ENCODE data around the gene GALNT2. TPM values are rescaled to one million over a fixed set of nuclear protein-coding genes. Genes with fewer than 3 reads are reported as not detected.

GALNT2 gene
- total RNA-seq, 1 experiment from 2014 or later, result 42.8 TPM

DNA sequence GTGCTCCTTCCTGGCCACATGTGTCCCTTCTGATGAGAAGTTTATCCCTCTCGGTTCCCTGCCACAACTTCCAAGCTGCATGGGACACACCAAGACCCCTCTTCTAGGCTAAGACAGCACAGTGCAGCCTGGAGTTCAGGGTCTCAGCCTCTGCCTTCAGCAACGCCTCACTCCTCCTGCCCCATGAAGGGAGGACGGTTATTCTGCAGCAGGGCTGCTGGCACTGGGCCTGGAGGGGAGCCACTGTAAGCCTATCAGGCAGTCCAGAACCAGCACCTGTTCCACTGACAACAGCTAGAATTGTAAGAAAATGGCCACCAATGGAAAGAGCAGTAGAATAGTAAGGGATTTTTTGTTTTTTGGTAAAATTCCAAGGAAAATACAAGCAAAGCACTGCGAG, 72.3 kb downstream of the GALNT2 start:
- in situ Hi-C loops (cut with HindIII; ENCODE audit: low sequenced_read_pairs), result no loop called here
- DNase-seq (ENCODE audit: low spot score), result peak; percentile 49

DNA sequence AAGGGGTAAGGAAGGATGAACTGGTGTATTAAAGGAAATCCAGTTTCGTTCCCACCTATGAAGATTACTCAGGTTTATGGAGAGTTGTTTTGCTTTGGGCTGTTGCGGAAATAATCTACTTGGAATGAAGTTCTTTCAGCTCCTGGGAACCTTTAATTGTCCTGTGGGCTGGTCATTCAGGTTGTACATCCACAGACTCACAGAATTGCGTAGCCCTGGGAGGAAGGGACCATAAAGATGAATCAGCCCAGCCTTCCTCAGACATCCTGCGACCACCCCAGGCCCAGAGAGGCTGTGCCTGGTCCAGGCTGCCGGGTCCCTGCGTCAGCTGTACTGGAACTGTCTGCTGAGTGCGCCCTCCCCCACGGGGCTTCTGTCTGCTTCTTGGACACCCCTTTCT, 72.7 kb downstream of the GALNT2 start:
- no peak for DNase-seq (ENCODE audit: low spot score)
- in situ Hi-C loops (cut with HindIII; ENCODE audit: low sequenced_read_pairs), result no loop called here

DNA sequence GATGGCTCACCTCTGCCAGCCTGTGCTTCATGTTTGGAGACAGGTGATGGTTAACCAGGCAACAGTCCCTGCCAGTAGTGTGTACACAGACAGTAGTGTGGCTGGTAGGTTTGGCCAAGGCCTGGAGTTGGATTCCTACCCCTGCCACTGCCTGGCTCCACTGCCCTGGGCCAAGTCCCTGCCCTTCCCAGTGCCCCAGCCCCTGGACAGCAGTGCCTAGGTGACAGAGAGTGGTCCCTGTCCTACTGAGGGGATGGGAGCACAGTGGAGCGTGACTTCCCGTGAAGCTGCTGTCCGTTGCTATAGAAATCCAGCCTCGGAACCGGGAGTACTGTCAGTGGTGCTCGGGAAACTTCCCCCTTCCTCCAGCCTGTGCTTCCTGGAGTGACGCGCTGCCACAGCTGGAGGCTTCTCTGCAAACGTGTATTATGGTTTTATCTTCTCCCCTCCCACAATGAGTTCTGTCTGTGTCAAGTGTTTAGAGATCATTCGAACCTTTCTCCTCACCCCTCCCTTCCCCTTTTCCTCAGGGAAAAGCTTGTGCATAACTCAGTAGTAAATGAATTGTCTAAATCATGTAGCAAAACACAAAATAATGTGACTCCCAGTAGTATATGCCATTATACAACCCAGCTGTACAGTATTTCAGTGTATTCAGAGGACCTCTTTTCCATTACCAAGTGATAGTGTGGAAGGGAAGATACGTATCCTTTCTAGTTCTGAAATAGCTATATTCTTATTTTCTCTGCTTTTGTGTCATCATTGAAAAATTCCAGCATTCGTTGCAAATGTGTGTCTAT, 73.4 kb downstream of the GALNT2 start:
- in situ Hi-C loops (cut with HindIII; ENCODE audit: low sequenced_read_pairs), result no loop called here
- DNase-seq (ENCODE audit: low spot score), result no peak

DNA sequence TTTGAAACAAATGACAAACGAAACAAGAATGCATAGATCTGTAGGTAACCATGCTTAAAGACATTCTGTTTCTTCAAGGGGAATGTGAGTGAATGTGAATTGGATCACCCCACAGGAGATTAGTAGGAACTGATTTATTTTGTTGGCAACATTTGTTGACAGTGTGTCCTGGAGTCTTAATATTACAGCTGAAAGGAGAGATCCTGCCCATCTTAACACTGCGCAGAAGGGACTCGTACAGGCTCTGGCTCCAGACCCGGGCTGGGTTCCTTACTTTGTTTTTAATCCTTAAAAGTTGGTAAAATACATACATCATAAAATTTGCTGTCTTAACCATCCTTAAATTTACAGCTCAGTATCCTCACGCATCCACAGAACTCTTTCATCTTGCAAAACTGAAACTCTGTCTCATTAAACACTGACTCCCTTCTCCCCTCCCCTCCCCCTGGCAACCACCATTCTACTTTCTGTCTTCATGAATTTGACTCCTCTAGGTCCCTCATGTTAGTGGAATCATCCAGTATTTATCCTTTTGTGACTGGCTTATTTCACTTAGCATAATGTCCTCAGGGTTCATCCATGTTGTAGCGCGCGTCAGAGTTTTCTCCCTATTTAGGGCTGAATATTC, 74.1 kb downstream of the GALNT2 start:
- in situ Hi-C loops (cut with HindIII; ENCODE audit: low sequenced_read_pairs), result no loop called here
- DNase-seq (ENCODE audit: low spot score), result no peak

DNA sequence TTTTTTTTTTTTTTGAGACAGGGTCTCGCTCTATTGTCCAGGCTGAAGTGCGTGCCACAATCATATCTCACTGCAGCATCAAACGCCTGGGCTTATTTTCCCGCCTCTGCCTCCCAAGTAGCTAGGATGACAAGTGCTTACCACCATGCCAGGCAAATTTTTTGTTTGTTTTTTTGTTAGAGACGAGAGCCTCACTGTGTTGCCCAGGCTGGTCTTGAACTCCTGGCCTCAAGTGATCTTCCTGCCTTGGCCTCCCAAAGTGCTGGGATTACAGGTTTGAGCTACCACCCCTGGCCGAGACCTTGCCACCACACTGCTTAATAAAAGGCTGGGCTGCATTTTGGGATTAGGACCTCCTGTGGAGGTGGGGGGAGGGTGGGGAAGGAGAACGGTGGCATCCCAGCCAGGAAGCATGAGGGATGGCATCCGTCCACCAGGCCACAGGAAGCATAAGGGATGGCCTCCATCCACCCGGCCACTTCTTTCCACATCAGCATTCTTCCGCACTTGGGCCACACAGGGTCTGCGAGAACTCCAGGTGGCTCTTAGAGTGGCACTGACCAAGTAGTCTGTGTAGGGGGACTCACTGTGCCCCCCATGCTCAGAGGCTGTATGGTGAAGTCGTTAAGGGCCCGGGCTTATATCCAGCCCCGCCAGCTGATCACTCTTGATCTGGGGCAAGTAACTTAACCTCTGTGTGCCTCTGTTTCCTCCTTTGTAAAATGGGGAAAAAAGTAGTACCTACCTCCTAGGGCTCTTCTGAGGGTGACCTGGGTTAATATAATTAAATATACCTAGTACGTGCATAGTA, 75.0 kb downstream of the GALNT2 start:
- no peak for DNase-seq (ENCODE audit: low spot score)
- in situ Hi-C loops (cut with HindIII; ENCODE audit: low sequenced_read_pairs), result no loop called here

GRCh38 chr1:230142608-230143210, 75.7 kb downstream of the GALNT2 start:
- peak; percentile 66 for DNase-seq (ENCODE audit: low spot score)
- in situ Hi-C loops (cut with HindIII; ENCODE audit: low sequenced_read_pairs), result no loop called here

GRCh38 chr1:230143534-230143933, 76.5 kb downstream of the GALNT2 start:
- no peak for DNase-seq (ENCODE audit: low spot score)
- in situ Hi-C loops (cut with HindIII; ENCODE audit: low sequenced_read_pairs), result no loop called here

DNA sequence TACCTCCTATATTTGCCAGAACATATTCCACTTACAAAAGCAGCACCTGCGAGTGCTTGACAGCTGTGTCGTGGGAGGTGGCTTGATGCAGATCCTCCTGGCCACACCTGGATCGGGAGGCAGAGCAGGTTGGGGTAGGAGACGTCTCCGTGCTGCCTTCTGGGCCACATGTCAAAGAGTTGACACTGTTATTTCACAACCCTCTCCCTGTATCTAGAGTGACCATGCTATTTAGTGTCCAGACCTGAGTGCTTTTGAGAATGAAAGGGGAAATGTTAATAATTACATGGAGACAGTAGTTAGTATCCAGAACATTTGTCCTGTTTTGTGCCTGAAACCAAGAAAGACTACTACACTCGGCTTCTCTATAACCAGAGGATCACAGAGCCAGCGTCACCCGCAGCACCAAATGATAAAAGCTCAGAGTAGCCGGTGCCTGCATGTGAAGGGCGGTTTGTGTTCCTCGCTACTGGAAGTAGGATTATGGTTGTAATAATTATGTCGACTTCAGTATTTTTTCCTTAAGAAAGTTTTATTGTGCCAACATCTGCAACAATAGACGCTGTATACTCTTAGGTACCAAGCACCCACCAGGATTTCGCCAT, 77.1 kb downstream of the GALNT2 start:
- DNase-seq (ENCODE audit: low spot score), result no peak
- in situ Hi-C loops (cut with HindIII; ENCODE audit: low sequenced_read_pairs), result no loop called here

DNA sequence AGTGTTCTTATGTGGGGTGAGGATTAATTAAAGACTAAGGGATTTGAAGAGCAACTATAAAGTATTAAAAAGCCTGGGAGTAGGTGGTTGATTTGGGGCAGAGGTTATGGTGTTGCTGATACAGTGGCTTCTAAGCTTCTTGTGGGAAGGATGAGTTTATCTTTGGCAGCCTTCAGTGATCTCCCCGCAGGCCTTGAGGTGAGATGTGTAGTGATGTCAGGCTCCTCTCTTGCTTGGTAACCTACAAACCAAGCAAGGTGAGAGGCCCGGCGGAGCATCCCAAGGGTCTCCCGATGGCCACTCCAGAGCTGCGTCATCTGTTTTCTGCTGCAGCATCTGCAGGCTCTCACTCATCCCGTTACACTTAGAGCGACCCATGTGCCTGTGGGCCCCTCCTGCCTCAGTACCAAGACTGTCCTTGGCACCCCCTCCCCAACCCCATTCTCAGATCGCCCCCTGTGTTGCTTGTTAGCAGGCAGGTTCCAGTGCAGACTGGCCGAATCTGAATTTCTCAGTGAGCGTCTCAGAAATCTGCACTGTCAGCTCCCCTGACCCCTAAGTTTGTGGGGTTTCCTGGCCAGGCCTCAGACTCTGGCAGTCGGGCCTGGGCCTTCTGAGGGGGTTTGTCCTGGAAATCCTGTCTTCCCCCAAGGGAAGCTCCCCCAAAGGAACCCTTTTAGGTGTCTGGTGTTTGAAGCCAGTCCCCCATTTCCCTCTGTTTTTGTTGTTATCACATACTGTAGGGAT, 77.9 kb downstream of the GALNT2 start:
- in situ Hi-C loops (cut with HindIII; ENCODE audit: low sequenced_read_pairs), result no loop called here
- no peak for DNase-seq (ENCODE audit: low spot score)

GRCh38 chr1:230145505-230145899, 78.5 kb downstream of the GALNT2 start:
- in situ Hi-C loops (cut with HindIII; ENCODE audit: low sequenced_read_pairs), result no loop called here

GRCh38 chr1:230145953-230146476, 79.0 kb downstream of the GALNT2 start:
- no peak for DNase-seq (ENCODE audit: low spot score)
- in situ Hi-C loops (cut with HindIII; ENCODE audit: low sequenced_read_pairs), result no loop called here

More at GRCh38 chr1:230145505-230145899, 78.5 kb downstream of the GALNT2 start:
- no peak for DNase-seq (ENCODE audit: low spot score)

- in situ Hi-C loops (cut with HindIII; ENCODE audit: low sequenced_read_pairs), result no loop called here
- DNase-seq (ENCODE audit: low spot score), result no peak
These were observed 79.7 kb downstream of the GALNT2 start for GRCh38 chr1:230146709-230147108.

- DNase-seq (ENCODE audit: low spot score), result no peak
- in situ Hi-C loops (cut with HindIII; ENCODE audit: low sequenced_read_pairs), result no loop called here
These were observed 80.5 kb downstream of the GALNT2 start for GRCh38 chr1:230147253-230148125.

DNA sequence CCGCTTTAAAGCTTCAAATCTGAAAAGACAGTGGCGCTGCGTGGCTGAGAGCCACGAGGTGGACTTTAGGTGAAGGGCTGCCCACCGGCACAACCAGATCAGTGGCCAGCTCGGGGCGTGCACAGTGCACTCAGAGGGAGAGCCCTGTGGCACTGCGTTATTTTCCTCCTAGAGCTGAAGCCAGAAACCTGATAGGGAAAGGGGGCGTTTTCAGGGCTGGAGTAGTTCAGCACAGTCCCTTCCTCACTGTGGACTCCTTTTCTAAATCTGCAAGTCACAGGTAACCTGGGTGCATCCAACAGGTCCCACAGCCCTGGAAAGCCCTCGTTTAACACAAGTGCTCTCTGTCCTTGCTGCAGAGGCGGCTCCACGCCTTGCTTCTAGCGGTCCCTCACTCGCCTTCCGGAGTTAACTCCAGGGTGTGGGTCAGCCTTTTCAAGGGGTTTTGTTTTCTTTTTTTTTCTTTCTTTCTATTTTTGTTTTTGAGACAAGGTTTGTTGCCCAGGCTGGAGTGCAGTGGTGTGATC, 81.2 kb downstream of the GALNT2 start:
- no peak for DNase-seq (ENCODE audit: low spot score)
- in situ Hi-C loops (cut with HindIII; ENCODE audit: low sequenced_read_pairs), result no loop called here

DNA sequence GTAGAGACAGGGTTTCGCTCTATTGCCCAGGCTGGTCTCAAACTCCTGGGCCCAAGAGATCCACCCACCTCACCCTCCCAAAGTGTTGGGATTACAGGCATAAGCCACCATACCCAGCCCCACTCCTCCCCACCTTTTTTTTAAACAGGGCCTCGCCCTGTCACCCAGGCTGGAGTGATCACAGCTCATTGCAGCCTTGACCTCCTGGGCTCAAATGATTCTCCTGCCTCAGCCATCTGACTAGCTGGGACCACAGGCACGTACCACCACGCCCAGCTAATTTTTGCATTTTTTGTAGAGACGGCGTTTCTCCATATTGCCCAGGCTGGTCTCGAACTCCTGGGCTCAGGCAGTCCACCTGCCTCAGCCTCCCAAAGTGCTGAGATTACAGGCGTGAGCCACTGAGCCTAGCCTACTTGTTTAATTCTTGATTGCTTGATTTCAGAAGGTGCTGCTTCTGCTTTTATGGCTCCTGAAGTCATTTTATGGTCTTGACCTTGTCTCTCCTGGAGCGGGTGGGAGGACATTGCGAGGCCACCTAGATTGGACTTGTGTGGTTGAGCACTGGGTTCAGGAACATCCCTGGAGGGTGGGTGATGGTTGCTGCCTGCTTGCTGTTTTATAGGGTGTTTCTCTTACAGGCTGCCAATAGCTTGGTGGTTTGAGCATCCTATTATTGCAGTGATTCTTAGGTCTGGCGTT, 81.9 kb downstream of the GALNT2 start:
- DNase-seq (ENCODE audit: low spot score), result no peak
- in situ Hi-C loops (cut with HindIII; ENCODE audit: low sequenced_read_pairs), result no loop called here

- DNase-seq (ENCODE audit: low spot score), result no peak
- in situ Hi-C loops (cut with HindIII; ENCODE audit: low sequenced_read_pairs), result no loop called here
These were observed 82.9 kb downstream of the GALNT2 start for GRCh38 chr1:230149751-230150584.

Data from G401 (cell line).